VCaP (cell line): ENCODE results near the gene LRIT1.

Experiments
- H3K27ac ChIP-seq: fragments of 450-650 bp; 2 replicates; pipeline ENCODE4 v1.5.1; 2017
- TF ChIP-seq, protein P1 (sequence below): fragments of 450-650 bp; conservative IDR thresholded peaks from 2 replicates; pipeline ENCODE4 v1.5.1; 2017; ENCODE audit warnings: mild to moderate bottlenecking, moderate library complexity

Gene LRIT1

DNA sequence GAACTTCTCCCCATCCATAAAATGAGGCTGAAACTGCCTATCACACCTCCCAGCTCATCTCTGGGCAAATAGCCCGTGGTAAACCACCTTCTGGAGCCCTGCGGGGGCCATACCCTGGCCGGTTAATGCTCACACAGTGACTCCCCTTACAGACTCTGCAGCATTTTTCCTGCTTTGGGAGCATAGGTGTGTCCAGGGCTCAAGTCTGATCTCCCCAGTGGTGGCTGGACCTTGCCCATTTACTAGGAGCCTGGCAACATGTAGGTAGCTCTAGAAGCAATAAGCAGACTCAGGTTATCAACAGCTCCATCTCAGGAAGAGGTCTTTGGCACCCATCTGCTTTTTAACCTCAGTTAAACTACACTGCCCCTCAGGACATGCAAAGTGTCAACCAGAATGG is 52.5 kb downstream of the LRIT1 start:
- H3K27ac ChIP-seq = no peak overlapping the region
- TF ChIP-seq, protein P1, sequence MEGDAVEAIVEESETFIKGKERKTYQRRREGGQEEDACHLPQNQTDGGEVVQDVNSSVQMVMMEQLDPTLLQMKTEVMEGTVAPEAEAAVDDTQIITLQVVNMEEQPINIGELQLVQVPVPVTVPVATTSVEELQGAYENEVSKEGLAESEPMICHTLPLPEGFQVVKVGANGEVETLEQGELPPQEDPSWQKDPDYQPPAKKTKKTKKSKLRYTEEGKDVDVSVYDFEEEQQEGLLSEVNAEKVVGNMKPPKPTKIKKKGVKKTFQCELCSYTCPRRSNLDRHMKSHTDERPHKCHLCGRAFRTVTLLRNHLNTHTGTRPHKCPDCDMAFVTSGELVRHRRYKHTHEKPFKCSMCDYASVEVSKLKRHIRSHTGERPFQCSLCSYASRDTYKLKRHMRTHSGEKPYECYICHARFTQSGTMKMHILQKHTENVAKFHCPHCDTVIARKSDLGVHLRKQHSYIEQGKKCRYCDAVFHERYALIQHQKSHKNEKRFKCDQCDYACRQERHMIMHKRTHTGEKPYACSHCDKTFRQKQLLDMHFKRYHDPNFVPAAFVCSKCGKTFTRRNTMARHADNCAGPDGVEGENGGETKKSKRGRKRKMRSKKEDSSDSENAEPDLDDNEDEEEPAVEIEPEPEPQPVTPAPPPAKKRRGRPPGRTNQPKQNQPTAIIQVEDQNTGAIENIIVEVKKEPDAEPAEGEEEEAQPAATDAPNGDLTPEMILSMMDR = no peak

- TF ChIP-seq, protein P1 = no peak
- no peak overlapping the region for H3K27ac ChIP-seq
Measured at GRCh38 chr10:84185526-84186175, 55.7 kb downstream of the LRIT1 start.

DNA sequence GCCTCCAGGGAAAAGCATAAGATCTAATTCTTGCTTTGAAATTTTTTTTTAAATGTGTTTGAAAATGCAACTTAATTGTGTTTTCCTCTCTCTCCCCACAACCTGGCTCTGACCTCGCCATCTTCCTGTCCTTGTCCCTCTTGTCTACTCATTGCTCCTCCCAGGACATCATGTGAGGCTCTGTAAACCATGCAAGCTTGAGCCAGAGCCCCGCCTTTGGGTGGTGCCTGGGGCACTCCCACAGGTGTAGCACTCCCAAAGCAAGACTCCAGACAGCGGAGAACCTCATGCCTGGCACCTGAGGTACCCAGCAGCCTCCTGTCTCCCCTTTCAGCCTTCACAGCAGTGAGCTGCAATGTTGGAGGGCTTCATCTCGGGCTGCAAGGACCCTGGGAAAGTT is 56.8 kb downstream of the LRIT1 start:
- H3K27ac ChIP-seq = no peak overlapping the region
- TF ChIP-seq, protein P1 = no peak

GRCh38 chr10:84181631-84182030 is 59.7 kb downstream of the LRIT1 start:
- H3K27ac ChIP-seq = no peak overlapping the region
- TF ChIP-seq, protein P1 = no peak
